Stomach (tissue), 9 donors: ENCODE results near the gene RAB4A. TPM values are rescaled to one million over a fixed set of nuclear protein-coding genes. Genes with fewer than 3 reads are reported as not detected.

Source experiments
- DNase-seq, 2 donors: peaks; one replicate each; pipeline versions ENCODE4 v3.0.0 to v3.0.0-alpha.2; 2013 to 2019
- H3K27ac ChIP-seq, 5 donors: fragments of 200-600 bp in 4 of 5; sonication (generic) in 4 of 5; one replicate each; pipeline ENCODE4 v1.5.1; 2013 to 2019; ENCODE audit warnings: mild to moderate bottlenecking in 1 of 5, moderate library complexity in 1 of 5
- H3K27me3 ChIP-seq, 3 donors: fragments of 200-600 bp; sonication (generic); one replicate each; pipeline ENCODE4 v1.5.1; 2017 to 2019; ENCODE audit warnings: mixed run types in 1 of 3
- H3K36me3 ChIP-seq, 4 donors: fragments of 200-600 bp; sonication (generic); 1 replicate in 3 of 4; 2 replicates in 1 of 4; pipeline ENCODE4 v1.5.1; 2016 to 2019
- H3K4me1 ChIP-seq, 4 donors: fragments of 200-600 bp; sonication (generic); one replicate each; pipeline ENCODE4 v1.5.1; 2016 to 2019
- H3K4me3 ChIP-seq, 4 donors: fragments of 200-600 bp; sonication (generic) in 3 of 4; one replicate each; pipeline ENCODE4 v1.5.1; 2016 to 2019; ENCODE audit warnings: mild to moderate bottlenecking in 1 of 4
- H3K9me3 ChIP-seq, 4 donors: fragments of 200-600 bp; sonication (generic); one replicate each; pipeline ENCODE4 v1.5.1; 2016 to 2019
- CTCF ChIP-seq, 7 experiments: fragments of 450-650 bp in 4 of 7; fragments of 200-600 bp in 3 of 7; sonication (generic) in 3 of 7; IDR thresholded peaks; one replicate each; pipeline ENCODE4 v1.5.1; 2016 to 2019; ENCODE audit warnings: antibody characterized with exemption in 7 of 7, control low read depth in 2 of 7, mild to moderate bottlenecking in 1 of 7
- EP300 ChIP-seq: sonication (generic); formaldehyde crosslinking; IDR thresholded peaks from one replicate; pipeline ENCODE4 v1.6.1; 2017; ENCODE audit warnings: antibody characterized with exemption
- POLR2A ChIP-seq, 4 donors: fragments of 450-650 bp; IDR thresholded peaks; one replicate each; pipeline ENCODE4 v1.6.1; 2016; ENCODE audit warnings: antibody characterized with exemption in 4 of 4, control low read depth in 2 of 4, mild to moderate bottlenecking in 1 of 4, moderate library complexity in 1 of 4
- POLR2AphosphoS5 ChIP-seq, 3 donors: sonication (generic); formaldehyde crosslinking; IDR thresholded peaks; one replicate each; pipeline ENCODE4 v1.6.1; 2016; ENCODE audit warnings: antibody characterized with exemption in 3 of 3
- WGBS, 5 donors: extraction: QIAGEN DNeasy Blood & Tissue Kit in 3 of 5; methylation state at CpG; one replicate each; pipeline versions ENCODE4 v1.1.5 to v1.1.7; 2013 to 2018; 5-methylcytosine and 5-hydroxymethylcytosine counted together
- intact Hi-C: fragments of 100-400 bp; cut with DNase I; formaldehyde crosslinking; loops from one replicate; pipeline ENCODE4 v1.15.1; 2023; ENCODE audit warnings: low total_unique reads
- polyA plus RNA-seq, 3 donors: library from polyadenylated mRNA; stranded (reverse); fragments of 200-250 nt; gene quantifications; one replicate each; pipeline ENCODE4 v1.2.3, GENCODE V29; 2013
- total RNA-seq, 5 donors: library from RNA; depleted of rRNA; stranded (reverse); fragments of >200 nt; gene quantifications; one replicate each; pipeline versions ENCODE4 v1.1.0 to v1.2.3, GENCODE V29; 2014 to 2016
- donor health status: healthy with polysubstance abuse.
- donor health status: Bipolar disorder and iron deficiency.
- donor health status: healthy.

The RAB4A gene
- total and polyA plus RNA-seq, 8 donors, result 24.1 to 277 (median 46.8) TPM

GRCh38 chr1:229281339-229281926 is 10.5 kb downstream of the RAB4A start:
- peaks cover 12 to 86% (median 49%) of the 10 kb centered on the region in 4 donors for H3K4me1 ChIP-seq
- no peak for DNase-seq
- H3K27me3 ChIP-seq, result no peaks in the 10 kb centered on the region
- TF ChIP-seq CTCF (IDR thresholded peaks at IDR 0.05) (no peak), EP300 (no peak), POLR2A (IDR thresholded peaks at IDR 0.05) (no peak), POLR2AphosphoS5 (IDR thresholded peaks at IDR 0.05) (no peak)
- H3K27ac ChIP-seq, result no peak overlapping the region
- intact Hi-C loops, result no loop called here
- WGBS, 5 donors, result 69 to 88% (median 74%) methylated on average over 1 of the region's 1 CpG
- no peak overlapping the region for H3K4me3 ChIP-seq
- H3K9me3 ChIP-seq, result no peaks in the 10 kb centered on the region
- H3K36me3 ChIP-seq, result peaks cover 0 to 15% (median 0%) of the 10 kb centered on the region in 4 donors

- Histone ChIP-seq H3K27ac (no peak overlapping the region), H3K9me3 (no peaks in the 10 kb centered on the region), H3K27me3 (no peaks in the 10 kb centered on the region), H3K4me3 (no peak overlapping the region), H3K36me3 (peaks cover 0 to 13% (median 0%) of the 10 kb centered on the region in 4 donors), H3K4me1 (peaks cover 12 to 86% (median 56%) of the 10 kb centered on the region in 4 donors)
- intact Hi-C loops, result no loop called here
- no peak for TF ChIP-seq POLR2AphosphoS5 (IDR thresholded peaks at IDR 0.05)
- no peak for TF ChIP-seq CTCF (IDR thresholded peaks at IDR 0.05)
- no peak for TF ChIP-seq EP300
- TF ChIP-seq POLR2A (IDR thresholded peaks at IDR 0.05), result no peak
- DNase-seq, result no peak
- WGBS, 5 donors, result 41 to 70% (median 58%) methylated on average over 1 of the region's 1 CpG
Measured at GRCh38 chr1:229282295-229282823, 11.4 kb downstream of the RAB4A start.

- TF ChIP-seq EP300 (no peak), CTCF (IDR thresholded peaks at IDR 0.05) (no peak), POLR2A (IDR thresholded peaks at IDR 0.05) (no peak), POLR2AphosphoS5 (IDR thresholded peaks at IDR 0.05) (no peak)
- Histone ChIP-seq H3K4me1 (peaks cover 12 to 86% (median 52%) of the 10 kb centered on the region in 4 donors), H3K4me3 (no peak overlapping the region), H3K9me3 (no peaks in the 10 kb centered on the region), H3K27me3 (no peaks in the 10 kb centered on the region), H3K27ac (no peak overlapping the region), H3K36me3 (peaks cover 0 to 5% (median 0%) of the 10 kb centered on the region in 4 donors)
- DNase-seq, result no peak
- intact Hi-C loops, result no loop called here
- 63 to 82% (median 79%) methylated on average over 3 of the region's 3 CpGs for WGBS, 5 donors
Measured at GRCh38 chr1:229283183-229283611, 12.3 kb downstream of the RAB4A start.

- Histone ChIP-seq H3K36me3 (peaks cover 10 to 17% (median 12%) of the 10 kb centered on the region in 4 donors), H3K4me1 (peaks cover 5 to 69% (median 38%) of the 10 kb centered on the region in 4 donors), H3K9me3 (no peaks in the 10 kb centered on the region), H3K27me3 (no peaks in the 10 kb centered on the region), H3K27ac (no peak overlapping the region), H3K4me3 (no peak overlapping the region)
- intact Hi-C loops, result no loop called here
- no peak for TF ChIP-seq CTCF (IDR thresholded peaks at IDR 0.05)
- no peak for TF ChIP-seq POLR2AphosphoS5 (IDR thresholded peaks at IDR 0.05)
- no peak for TF ChIP-seq EP300
- no peak for TF ChIP-seq POLR2A (IDR thresholded peaks at IDR 0.05)
- DNase-seq, result no peak
- WGBS, 5 donors, result 81 to 92% (median 86%) methylated on average over 3 of the region's 3 CpGs
Measured at GRCh38 chr1:229284887-229285286, 14.0 kb downstream of the RAB4A start.
